ENCODE data around the gene MMP14. TPM values are rescaled to one million over a fixed set of nuclear protein-coding genes. Genes with fewer than 3 reads are reported as not detected.

MMP14 gene
- total RNA-seq, 1 donor from 2014 or later: 490 TPM

DNA sequence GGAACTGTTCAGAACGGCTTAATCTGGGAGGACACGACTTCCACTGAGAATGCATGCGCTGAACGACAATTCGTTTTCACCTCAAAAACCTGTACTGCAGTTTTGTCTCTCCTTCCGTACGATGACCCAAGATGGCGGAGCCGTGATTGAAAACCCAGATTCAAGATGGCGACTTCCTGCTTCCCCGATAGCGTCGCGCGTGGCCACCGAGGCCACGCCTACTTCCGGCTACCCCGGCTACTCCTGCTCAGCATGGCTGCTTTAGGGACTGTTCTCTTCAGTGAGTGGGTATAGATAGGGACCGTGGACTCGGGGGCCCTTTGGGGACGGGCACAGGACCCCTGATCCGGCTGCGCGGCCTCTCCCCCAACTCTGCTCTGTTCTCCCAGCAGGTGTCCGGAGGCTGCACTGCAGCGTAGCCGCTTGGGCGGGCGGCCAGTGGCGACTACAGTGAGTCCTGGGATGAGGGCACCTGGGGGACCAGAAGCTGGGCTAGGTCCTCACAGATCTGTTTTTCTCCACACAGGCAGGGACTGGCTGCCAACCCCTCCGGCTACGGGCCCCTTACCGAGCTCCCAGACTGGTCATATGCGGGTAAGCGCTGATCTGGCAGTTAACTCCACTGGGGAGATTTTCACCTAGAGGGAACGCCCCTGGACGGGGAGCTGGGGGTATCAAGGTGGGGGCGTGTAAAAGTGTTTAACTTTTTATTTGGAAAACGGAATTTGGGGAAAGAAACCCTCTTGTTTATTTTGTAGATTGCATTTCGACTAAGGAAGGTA lies 6.5 kb upstream of the MMP14 start, which contains the start of gene MRPL52:
TSS of gene MRPL52 (plus strand) at position 227 of the 782 bp plus-strand sequence. CDS start at position 253, 26 bp downstream.
- H3K27ac Mint-ChIP-seq (ENCODE audit: unreplicated experiment): peak within 1 kb of the TSS; percentile 92
- H3K4me3 Mint-ChIP-seq (ENCODE audit: unreplicated experiment): peak within 1 kb of the TSS; percentile 97
- H3K4me1 Mint-ChIP-seq (ENCODE audit: unreplicated experiment): peaks cover 20% of the 10 kb centered on the region
- H3K36me3 Mint-ChIP-seq (ENCODE audit: unreplicated experiment): peaks cover 5% of the 10 kb centered on the region
- TF ChIP-seq CTCF (IDR thresholded peaks at IDR 0.05): no peak
- H3K9me3 Mint-ChIP-seq (ENCODE audit: unreplicated experiment): no peaks in the 10 kb centered on the region
- no peaks in the 10 kb centered on the region for H3K27me3 Mint-ChIP-seq (ENCODE audit: unreplicated experiment)
- peak; percentile 91 for DNase-seq (ENCODE audit: extremely low spot score, unreplicated experiment)

GRCh38 chr14:22830443-22831010 lies 5.9 kb upstream of the MMP14 start:
- H3K4me1 Mint-ChIP-seq (ENCODE audit: unreplicated experiment): peaks cover 19% of the 10 kb centered on the region
- H3K27me3 Mint-ChIP-seq (ENCODE audit: unreplicated experiment): no peaks in the 10 kb centered on the region
- no peaks in the 10 kb centered on the region for H3K9me3 Mint-ChIP-seq (ENCODE audit: unreplicated experiment)
- H3K36me3 Mint-ChIP-seq (ENCODE audit: unreplicated experiment): peaks cover 5% of the 10 kb centered on the region
- peak overlapping the region; percentile 92 for H3K27ac Mint-ChIP-seq (ENCODE audit: unreplicated experiment)
- no peak for TF ChIP-seq CTCF (IDR thresholded peaks at IDR 0.05)
- DNase-seq (ENCODE audit: extremely low spot score, unreplicated experiment): no peak
- H3K4me3 Mint-ChIP-seq (ENCODE audit: unreplicated experiment): peak overlapping the region; percentile 97

- peaks cover 13% of the 10 kb centered on the region for H3K36me3 Mint-ChIP-seq (ENCODE audit: unreplicated experiment)
- peak overlapping the region; percentile 98 for H3K27ac Mint-ChIP-seq (ENCODE audit: unreplicated experiment)
- no peaks in the 10 kb centered on the region for H3K9me3 Mint-ChIP-seq (ENCODE audit: unreplicated experiment)
- peak overlapping the region; percentile 100 for H3K4me3 Mint-ChIP-seq (ENCODE audit: unreplicated experiment)
- no peaks in the 10 kb centered on the region for H3K27me3 Mint-ChIP-seq (ENCODE audit: unreplicated experiment)
- no peak for TF ChIP-seq CTCF (IDR thresholded peaks at IDR 0.05)
- no peak for DNase-seq (ENCODE audit: extremely low spot score, unreplicated experiment)
- H3K4me1 Mint-ChIP-seq (ENCODE audit: unreplicated experiment): peaks cover 41% of the 10 kb centered on the region
These were observed 880 bp upstream of the MMP14 start for GRCh38 chr14:22835505-22835904.

- no peaks in the 10 kb centered on the region for H3K27me3 Mint-ChIP-seq (ENCODE audit: unreplicated experiment)
- peaks cover 42% of the 10 kb centered on the region for H3K4me1 Mint-ChIP-seq (ENCODE audit: unreplicated experiment)
- no peaks in the 10 kb centered on the region for H3K9me3 Mint-ChIP-seq (ENCODE audit: unreplicated experiment)
- no peak for TF ChIP-seq CTCF (IDR thresholded peaks at IDR 0.05)
- DNase-seq (ENCODE audit: extremely low spot score, unreplicated experiment): no peak
- peak overlapping the region; percentile 98 for H3K27ac Mint-ChIP-seq (ENCODE audit: unreplicated experiment)
- H3K4me3 Mint-ChIP-seq (ENCODE audit: unreplicated experiment): peak overlapping the region; percentile 100
- peaks cover 28% of the 10 kb centered on the region for H3K36me3 Mint-ChIP-seq (ENCODE audit: unreplicated experiment)
These were observed 847 bp downstream of the MMP14 start for GRCh38 chr14:22837114-22837749.
